ENCODE measurements around the gene ITGA2.
"Not testable (repeated sequence)": the region's sequence is repeated elsewhere in the genome, so short reads cannot be mapped to it uniquely, and the experiment has no call there.

Gene ITGA2

DNA sequence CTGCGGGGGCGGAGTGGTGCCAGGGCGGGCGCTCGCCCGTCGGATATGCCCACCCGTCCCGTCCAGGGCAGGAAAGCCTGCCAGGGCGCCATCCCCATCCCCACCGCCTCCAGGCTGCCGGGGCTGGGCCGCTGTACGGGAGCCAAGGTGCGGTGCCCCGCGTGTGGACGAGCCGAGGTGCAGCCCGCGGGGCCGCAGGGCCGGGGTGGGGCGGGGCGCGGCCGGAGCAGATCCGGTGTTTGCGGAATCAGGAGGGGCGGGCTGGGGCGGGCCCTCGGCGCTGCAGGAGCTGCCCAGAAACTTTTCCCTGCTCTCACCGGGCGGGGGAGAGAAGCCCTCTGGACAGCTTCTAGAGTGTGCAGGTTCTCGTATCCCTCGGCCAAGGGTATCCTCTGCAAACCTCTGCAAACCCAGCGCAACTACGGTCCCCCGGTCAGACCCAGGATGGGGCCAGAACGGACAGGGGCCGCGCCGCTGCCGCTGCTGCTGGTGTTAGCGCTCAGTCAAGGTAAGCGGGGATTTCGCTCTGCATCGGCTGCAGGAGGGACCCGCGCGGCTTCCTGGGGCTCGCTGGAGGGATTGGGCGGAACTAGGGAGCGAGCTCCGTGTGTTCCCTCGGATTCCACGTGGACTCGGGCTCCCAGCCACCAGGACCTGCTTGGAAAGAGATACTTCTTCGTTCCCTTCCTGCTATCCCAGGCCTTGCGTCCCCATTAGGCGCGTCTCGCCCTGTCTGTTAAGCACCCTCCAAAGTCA is at the start of gene ITGA2:
Gene ITGA2, plus strand, starts transcription at position 328 of the 756 bp plus-strand sequence. Its CDS starts 117 bp downstream, at position 445.
- peak; percentile 25 for DNase-seq

DNA sequence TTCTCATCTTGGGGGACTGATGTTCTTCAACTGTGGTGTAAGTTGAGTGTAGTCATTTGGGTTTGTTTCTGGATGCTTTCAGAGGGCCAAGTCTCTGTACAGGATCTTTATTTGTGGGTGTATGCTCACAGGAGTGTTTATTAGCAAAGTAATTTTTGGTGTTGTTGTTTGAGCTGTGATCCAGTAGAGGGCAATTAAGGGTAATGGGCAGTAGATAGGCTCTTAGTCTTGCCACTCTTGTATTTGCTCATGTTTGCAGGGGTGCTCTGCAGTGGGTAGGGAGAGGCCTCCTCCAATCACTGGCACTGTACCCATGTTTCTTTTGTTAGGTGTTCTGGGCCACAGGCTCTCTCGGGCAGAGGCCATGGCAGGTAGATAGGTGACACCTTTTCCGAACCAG is 45.9 kb upstream of the ITGA2 start:
- no peak for DNase-seq

DNA sequence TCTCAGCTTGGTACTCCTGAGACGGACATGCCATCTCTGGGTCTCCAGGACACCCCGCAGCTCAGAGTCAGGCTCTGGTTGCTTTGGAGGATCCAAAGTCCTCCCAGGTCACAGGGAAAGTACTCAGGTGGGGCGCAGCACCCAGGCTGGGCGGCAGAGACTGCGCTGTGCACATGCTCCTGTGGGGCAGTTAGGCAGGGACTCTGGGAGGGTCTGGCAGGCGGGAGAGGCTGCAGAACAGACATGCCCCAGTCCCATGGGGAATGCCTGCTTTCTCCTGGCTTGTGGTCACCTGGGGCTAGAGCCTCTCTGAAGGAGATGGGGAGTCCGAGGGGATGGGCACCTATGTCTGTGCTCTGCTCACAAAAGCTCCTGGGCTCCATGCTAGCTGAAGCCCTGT is 45.3 kb upstream of the ITGA2 start:
- no peak for DNase-seq

- no peak for DNase-seq
These were observed 44.1 kb upstream of the ITGA2 start for GRCh38 chr5:52945040-52945439.

DNA sequence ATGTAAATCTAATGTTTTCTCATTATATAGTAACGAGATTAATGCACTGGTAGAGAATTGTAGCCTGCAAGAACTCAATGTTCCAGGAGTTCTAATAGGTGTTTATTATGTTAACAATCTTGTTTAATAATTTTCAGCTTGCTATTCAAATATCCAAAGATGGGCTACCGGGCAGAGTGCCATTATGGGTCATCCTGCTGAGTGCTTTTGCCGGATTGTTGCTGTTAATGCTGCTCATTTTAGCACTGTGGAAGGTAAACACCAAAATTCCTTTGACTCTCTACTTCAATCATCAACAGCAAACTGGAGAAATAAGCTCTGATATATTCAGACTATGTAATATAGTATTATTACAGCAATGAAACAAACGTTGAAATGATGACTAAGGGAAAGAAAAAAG is 41.9 kb upstream of the ITGA2 start:
- DNase-seq, result no peak

- DNase-seq, result no peak
These were observed 41.3 kb upstream of the ITGA2 start for GRCh38 chr5:52947851-52948250.

DNA sequence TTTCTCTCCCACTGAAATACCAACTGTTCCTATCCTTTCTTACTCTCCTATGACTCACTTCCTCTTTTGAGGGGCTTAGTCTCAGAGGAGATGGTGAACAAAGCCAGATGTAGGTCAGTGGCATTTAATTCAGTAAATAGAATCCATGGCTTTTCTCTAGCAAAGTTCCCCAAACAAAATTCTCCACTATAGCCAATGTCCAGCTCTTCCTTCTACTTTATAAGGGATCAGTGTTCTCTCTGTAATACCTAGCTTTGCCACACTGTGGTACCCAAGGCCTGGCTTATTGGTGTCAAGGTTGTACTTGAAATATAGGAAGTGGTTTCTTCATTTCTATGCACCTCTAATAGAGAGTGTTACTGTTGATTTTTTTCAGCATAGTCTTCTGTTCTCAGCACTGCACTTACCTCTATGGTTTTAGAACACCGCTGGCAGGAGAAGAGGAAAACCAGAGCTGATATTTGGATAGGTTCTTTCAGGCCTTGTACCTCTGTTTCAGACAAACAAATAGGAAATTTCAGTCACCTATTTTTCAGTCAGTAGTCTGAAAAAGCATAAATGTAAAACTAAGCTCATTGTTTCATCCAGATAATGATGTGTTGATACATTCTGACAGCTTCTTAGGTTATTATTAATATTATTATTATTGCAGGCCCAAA is 40.6 kb upstream of the ITGA2 start:
- DNase-seq, result peak; percentile 54

GRCh38 chr5:52950686-52951085 is 38.5 kb upstream of the ITGA2 start:
- no peak for DNase-seq

DNA sequence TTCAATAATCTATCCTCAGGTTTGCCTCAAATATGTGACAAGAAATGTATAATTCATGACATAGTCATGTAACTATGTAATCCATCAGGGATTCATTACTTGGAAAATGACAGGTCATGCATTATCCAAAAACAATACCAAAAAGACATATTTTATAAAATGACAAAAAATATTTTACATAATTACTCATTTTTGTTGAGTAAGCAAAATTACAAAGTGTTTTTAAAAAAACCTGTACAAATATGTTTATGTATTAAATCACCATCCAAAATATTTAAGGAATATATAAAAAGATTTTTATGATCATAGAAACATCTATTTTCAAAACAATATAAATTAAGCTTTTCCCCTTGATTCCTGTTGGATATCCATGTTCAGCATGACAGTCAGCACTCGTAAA is 36.7 kb upstream of the ITGA2 start:
- no peak for DNase-seq

- no peak for DNase-seq
These were observed 33.1 kb upstream of the ITGA2 start for GRCh38 chr5:52956014-52956413.

GRCh38 chr5:52956915-52957747 is 32.0 kb upstream of the ITGA2 start:
- DNase-seq, result no peak

- DNase-seq, result no peak
These were observed 27.9 kb upstream of the ITGA2 start for GRCh38 chr5:52961274-52961681.

GRCh38 chr5:52963636-52964035 is 25.5 kb upstream of the ITGA2 start:
- DNase-seq, result no peak

DNA sequence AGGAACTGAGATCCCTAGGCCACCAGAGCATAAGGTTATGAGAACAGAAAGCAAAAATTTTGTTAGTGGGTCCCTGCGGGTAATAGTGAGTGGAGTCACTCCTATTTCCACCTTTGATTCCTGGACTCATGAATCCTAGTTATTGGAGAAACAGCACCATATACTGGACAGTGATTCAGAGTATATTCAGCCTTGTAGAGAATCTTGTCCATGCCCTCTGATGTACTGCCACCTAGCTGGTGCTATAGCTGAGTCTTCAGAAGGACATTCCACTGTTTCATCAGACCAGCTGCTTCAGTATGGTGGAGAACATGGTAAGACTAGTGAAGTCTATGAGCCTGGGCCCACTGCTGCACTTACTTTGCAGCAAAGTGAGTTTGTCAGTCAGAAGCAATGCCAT is 25.0 kb upstream of the ITGA2 start:
- no peak for DNase-seq

DNA sequence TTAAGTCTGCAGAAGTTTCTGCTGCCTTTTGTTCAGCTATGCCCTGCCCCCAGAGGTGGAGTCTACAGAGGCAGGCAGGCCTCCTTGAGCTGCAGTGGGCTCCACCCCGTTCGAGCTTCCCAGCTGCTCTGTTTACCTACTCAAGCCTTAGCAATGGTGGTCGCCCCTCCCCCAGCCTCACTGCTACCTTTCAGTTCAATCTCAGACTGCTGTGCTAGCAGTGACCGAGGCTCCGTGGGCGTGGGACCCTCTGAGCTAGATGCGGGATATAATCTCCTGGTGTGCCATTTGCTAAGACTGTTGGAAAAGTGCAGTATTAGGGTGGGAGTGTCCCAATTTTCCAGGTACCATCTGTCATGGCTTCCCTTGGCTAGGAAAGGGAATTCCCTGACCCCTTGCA is 13.0 kb upstream of the ITGA2 start:
- not testable (repeated sequence) for DNase-seq

DNA sequence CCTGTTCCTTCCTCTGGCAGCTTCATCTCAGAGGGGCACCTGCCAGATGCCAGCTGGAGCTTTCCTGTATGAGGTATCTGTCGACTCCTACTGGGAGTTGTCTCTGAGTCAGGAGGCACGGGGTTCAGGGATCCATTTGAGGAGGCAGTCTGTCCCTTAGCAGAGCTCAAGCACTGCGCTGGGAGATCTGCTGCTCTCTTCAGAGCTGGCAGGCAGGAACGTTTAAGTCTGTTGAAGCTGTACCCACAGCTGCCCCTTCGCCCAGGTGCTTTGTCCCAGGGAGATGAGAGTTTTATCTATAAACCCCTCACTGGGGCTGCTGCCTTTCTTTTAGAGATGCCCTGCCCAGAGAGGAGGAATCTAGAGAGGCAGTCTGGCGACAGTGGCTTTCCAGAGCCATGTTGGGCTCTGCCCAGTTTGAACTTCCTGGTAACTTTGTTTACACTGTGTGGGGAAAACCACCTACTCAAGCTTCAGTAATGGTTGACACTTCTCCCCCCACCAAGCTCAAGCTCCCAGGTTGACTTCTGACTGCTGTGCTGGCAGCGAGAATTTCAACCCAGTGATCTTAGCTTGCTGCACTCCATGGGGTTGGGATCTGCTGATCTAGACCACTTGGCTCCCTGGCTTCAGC is 11.8 kb upstream of the ITGA2 start:
- DNase-seq, result no peak

DNA sequence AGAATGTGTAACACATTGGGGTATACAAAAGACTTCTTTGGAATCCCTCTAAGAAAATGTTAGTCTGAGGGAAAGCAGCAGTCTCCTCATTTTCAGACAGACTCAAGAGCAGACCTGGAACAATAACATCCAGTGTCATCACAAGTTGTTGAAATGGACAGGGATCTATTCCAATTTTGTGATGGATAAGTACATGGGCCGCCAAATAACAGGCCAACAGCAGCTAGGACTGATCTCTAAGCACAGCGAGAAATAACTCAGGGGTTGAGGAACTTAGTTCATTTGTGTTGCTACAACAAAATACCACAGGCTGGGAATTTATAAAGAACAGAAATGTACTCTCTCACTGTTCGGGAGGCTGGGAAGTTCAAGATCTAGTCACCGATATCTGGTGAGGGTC is 7.6 kb upstream of the ITGA2 start:
- DNase-seq, result no peak

DNA sequence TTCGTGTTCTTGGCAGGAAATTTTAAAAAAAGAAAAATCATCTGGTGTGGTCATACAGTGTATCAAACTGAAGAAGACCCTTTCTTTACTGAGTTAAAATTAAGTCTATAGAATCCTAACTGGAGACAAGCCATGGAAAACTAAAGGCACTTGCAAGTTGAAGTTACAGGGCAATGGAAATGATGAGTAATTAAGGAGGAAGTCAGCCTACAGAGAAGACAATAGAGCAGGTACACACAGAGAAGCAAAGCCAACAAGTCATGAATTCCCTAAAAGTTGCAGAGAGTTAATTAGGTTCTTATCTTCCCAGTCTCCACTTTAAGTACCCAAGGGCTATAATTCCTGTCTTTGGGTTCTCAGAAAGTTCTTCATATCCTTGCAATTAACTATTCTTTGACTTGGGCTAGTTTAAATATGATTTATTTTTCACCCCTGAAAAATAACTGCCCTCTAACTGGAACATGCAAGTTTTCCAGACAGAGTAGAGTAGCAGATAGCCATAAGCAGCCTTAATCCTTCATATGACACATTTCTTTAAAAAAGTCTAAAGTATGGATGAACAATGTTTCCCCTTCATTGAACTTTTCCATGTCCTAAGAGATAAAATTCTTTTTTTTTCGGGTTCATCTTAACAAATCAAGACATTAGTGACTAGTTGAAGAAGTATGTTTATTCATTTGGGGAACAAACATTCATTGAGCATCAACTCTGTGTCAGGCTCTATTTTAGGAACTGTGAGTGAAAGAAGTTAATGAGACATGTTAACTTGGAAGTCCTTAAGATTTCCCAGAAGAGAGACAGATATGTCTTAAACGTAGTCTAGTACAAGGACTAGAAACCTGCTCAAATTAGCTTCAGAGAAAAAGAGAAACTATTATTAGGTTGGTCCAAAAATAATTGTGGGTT is 5.2 kb upstream of the ITGA2 start:
- DNase-seq, result no peak

DNA sequence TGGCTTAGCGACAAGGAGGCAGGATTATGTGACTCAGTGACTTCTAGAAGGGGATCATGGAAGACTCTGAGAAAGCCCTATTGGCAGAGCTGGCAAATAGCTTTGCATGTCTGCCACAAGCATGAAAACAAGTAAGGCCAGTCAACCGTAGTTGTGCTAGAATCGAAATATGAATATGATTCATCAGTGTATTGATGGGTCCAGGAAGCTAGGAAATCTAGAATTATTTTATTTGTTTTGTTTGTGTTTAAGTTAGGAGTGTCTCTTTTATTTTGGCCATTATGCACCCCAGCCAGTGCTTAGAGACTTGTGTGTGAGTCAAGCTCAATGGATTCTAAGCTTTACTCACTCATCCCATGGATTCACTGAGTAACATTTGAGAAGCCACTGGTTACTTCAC is 3.8 kb upstream of the ITGA2 start:
- no peak for DNase-seq

DNA sequence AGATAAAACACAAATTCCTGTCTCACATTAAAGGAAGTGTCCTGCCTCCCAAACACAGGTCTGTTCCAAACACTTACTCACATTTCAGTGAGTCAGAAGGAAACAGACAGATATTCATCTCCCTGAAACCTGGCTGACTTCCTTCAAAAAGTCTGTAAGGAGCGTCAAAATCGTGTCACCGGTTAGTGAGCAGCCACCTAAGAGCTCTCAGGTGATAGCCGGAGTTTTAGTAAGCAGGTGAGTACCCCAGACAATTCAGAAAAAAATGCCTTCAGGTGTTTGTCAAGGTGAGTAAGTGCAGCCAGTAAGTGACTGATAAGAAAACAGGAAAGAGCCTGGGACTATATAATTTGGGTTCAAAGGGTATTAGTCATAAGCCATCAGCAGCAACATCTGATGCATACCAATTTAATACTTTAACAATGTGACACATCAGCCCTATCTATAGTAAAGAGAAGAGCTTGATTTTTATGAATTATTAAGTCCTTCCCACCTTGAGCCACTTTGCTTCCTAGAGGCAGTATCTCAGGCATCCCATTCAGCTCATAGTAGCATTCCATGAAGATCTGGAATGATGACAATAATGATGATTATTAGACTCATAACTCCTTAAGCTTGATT is 1.3 kb upstream of the ITGA2 start:
- DNase-seq, result no peak

GRCh38 chr5:52988335-52989024 is 672 bp upstream of the ITGA2 start:
- DNase-seq, result no peak

All from activated naive CD4-positive, alpha-beta T cell treated with anti-CD3 and anti-CD28 coated beads, Interleukin-2, amount 50 U/mL, for 16 hours (primary cell).